ENCODE measurements around the gene OR6M1. TPM values are rescaled to one million over a fixed set of nuclear protein-coding genes. Genes with fewer than 3 reads are reported as not detected.

The OR6M1 gene
- total RNA-seq, 6 experiments from 2014 or later, result not detected

Other genes with a start within 250 kb of the OR6M1 start
- not detected for gene SCN3B, start 151.7 kb downstream of the OR6M1 start, total RNA-seq (2021; fragmentation: NEBNext Ultra II Directional; extraction: Animal tissue kit (Norgen Biotek cat#: 25700))
- gene ZNF202, start 64.7 kb downstream of the OR6M1 start, total RNA-seq (2021; fragmentation: NEBNext Ultra II Directional; extraction: Animal tissue kit (Norgen Biotek cat#: 25700)), result 1 to 10 TPM; 5.4 to 8.3 (median 6.8) TPM
- gene OR6X1, start 51.8 kb downstream of the OR6M1 start, total RNA-seq (2021; fragmentation: NEBNext Ultra II Directional; extraction: Animal tissue kit (Norgen Biotek cat#: 25700)), result not detected
- not detected for gene TMEM225, start 79.3 kb upstream of the OR6M1 start, total RNA-seq (2021; fragmentation: NEBNext Ultra II Directional; extraction: Animal tissue kit (Norgen Biotek cat#: 25700))
- gene OR8D4, start 95.8 kb upstream of the OR6M1 start, total RNA-seq (2021; fragmentation: NEBNext Ultra II Directional; extraction: Animal tissue kit (Norgen Biotek cat#: 25700)), result not detected
- not detected for gene OR4D5, start 133.3 kb upstream of the OR6M1 start, total RNA-seq (2021; fragmentation: NEBNext Ultra II Directional; extraction: Animal tissue kit (Norgen Biotek cat#: 25700))
- gene OR6T1, start 137.5 kb upstream of the OR6M1 start, total RNA-seq (2021; fragmentation: NEBNext Ultra II Directional; extraction: Animal tissue kit (Norgen Biotek cat#: 25700)), result not detected
- gene OR10S1, start 171.4 kb upstream of the OR6M1 start, total RNA-seq (2021; fragmentation: NEBNext Ultra II Directional; extraction: Animal tissue kit (Norgen Biotek cat#: 25700)), result not detected
- not detected for gene OR10G6, start 188.8 kb upstream of the OR6M1 start, total RNA-seq (2021; fragmentation: NEBNext Ultra II Directional; extraction: Animal tissue kit (Norgen Biotek cat#: 25700))
- not detected for gene OR10G4, start 206.6 kb upstream of the OR6M1 start, total RNA-seq (2021; fragmentation: NEBNext Ultra II Directional; extraction: Animal tissue kit (Norgen Biotek cat#: 25700))
- gene OR10G9, start 216.7 kb upstream of the OR6M1 start, total RNA-seq (2021; fragmentation: NEBNext Ultra II Directional; extraction: Animal tissue kit (Norgen Biotek cat#: 25700)), result not detected
- gene OR10G8, start 220.4 kb upstream of the OR6M1 start, total RNA-seq (2021; fragmentation: NEBNext Ultra II Directional; extraction: Animal tissue kit (Norgen Biotek cat#: 25700)), result not detected
- not detected for gene OR10G7, start 235.0 kb upstream of the OR6M1 start, total RNA-seq (2021; fragmentation: NEBNext Ultra II Directional; extraction: Animal tissue kit (Norgen Biotek cat#: 25700))

All from HFFc6 (cell line).